Neuronal stem cell (in vitro differentiated cells): Measurements from ENCODE around the gene DOLK.

Experiments used
- DNase-seq: peaks from one replicate; pipeline ENCODE4 v3.0.0-alpha.2; 2013; ENCODE audit warnings: low spot score
- H2AFZ ChIP-seq: one replicate; pipeline ENCODE4 v1.6.1; 2013; ENCODE audit warnings: mild to moderate bottlenecking, low read length, inconsistent platforms
- H2AK5ac ChIP-seq: 2 replicates; pipeline ENCODE4 v1.6.1; 2013; ENCODE audit warnings: low read depth, mild to moderate bottlenecking, inconsistent platforms, low read length, moderate library complexity, mixed read lengths
- H2BK120ac ChIP-seq: 2 replicates; pipeline ENCODE4 v1.6.1; 2013; ENCODE audit warnings: low read depth, mild to moderate bottlenecking, inconsistent platforms, low read length, moderate library complexity, mixed read lengths
- H2BK12ac ChIP-seq: one replicate; pipeline ENCODE4 v1.6.1; 2013; ENCODE audit warnings: low read length, inconsistent platforms
- H2BK15ac ChIP-seq: 2 replicates; pipeline ENCODE4 v1.6.1; 2013; ENCODE audit warnings: mild to moderate bottlenecking, low read length, inconsistent platforms, mixed read lengths
- H2BK5ac ChIP-seq: one replicate; pipeline ENCODE4 v1.6.1; 2013; ENCODE audit warnings: inconsistent platforms, mild to moderate bottlenecking, low read length, moderate library complexity
- H3K14ac ChIP-seq: one replicate; pipeline ENCODE4 v1.6.1; 2013; ENCODE audit warnings: low read length, inconsistent platforms
- H3K18ac ChIP-seq: 2 replicates; pipeline ENCODE4 v1.6.1; 2013; ENCODE audit warnings: low read length, inconsistent platforms
- H3K23ac ChIP-seq: 2 replicates; pipeline ENCODE4 v1.6.1; 2013; ENCODE audit warnings: low read depth, mild to moderate bottlenecking, mixed read lengths, low read length, inconsistent platforms; ENCODE audit not compliant: poor library complexity
- H3K27ac ChIP-seq: replicated peaks from 3 replicates; pipeline ENCODE4 v1.5.1; 2013; ENCODE audit warnings: low read length, inconsistent platforms
- H3K27me3 ChIP-seq, 3 experiments: 2 replicates each; pipeline ENCODE4 v1.6.1; 2013; ENCODE audit warnings: low read length in 3 of 3, mild to moderate bottlenecking in 2 of 3, inconsistent platforms in 1 of 3, low read depth in 1 of 3, mixed read lengths in 1 of 3, moderate library complexity in 1 of 3; ENCODE audit not compliant: control insufficient read depth in 3 of 3, insufficient read depth in 3 of 3
- H3K36me3 ChIP-seq, 2 donors: replicated peaks in 1 of 2; 2 replicates each; pipeline ENCODE4 v1.6.1; 2013; ENCODE audit warnings: low read length in 2 of 2; ENCODE audit not compliant: control insufficient read depth in 2 of 2, insufficient read depth in 2 of 2
- H3K4ac ChIP-seq: 2 replicates; pipeline ENCODE4 v1.6.1; 2013; ENCODE audit warnings: inconsistent platforms, mild to moderate bottlenecking, low read length, moderate library complexity
- H3K4me1 ChIP-seq, 2 donors: 1 replicate in 1 of 2; 2 replicates in 1 of 2; pipeline ENCODE4 v1.6.1; 2013; ENCODE audit warnings: low read length in 2 of 2, low read depth in 1 of 2; ENCODE audit not compliant: control insufficient read depth in 2 of 2, insufficient read depth in 1 of 2
- H3K4me2 ChIP-seq: one replicate; pipeline ENCODE4 v1.6.1; 2013; ENCODE audit warnings: mild to moderate bottlenecking, low read length, inconsistent platforms; ENCODE audit not compliant: insufficient read depth, poor library complexity, severe bottlenecking
- H3K4me3 ChIP-seq, 2 donors: 2 replicates each; pipeline ENCODE4 v1.5.1; 2013; ENCODE audit warnings: low read length in 2 of 2, mild to moderate bottlenecking in 2 of 2, inconsistent platforms in 1 of 2, moderate library complexity in 1 of 2
- H3K79me1 ChIP-seq: one replicate; pipeline ENCODE4 v1.6.1; 2013; ENCODE audit warnings: low read depth, mild to moderate bottlenecking, inconsistent platforms, low read length, moderate library complexity
- H3K9ac ChIP-seq: one replicate; pipeline ENCODE4 v1.6.1; 2013; ENCODE audit warnings: mild to moderate bottlenecking, low read depth, low read length, inconsistent platforms; ENCODE audit not compliant: poor library complexity
- H3K9me3 ChIP-seq, 2 donors: replicated peaks in 1 of 2; 2 replicates each; pipeline versions ENCODE3 to v1.6.1; 2013; ENCODE audit warnings: low read length in 2 of 2, mild to moderate bottlenecking in 2 of 2, inconsistent platforms in 1 of 2, low read depth in 1 of 2, mixed read lengths in 1 of 2, moderate library complexity in 1 of 2; ENCODE audit not compliant: control insufficient read depth in 2 of 2, insufficient read depth in 1 of 2
- H4K8ac ChIP-seq: one replicate; pipeline ENCODE4 v1.6.1; 2013; ENCODE audit warnings: low read depth, mild to moderate bottlenecking, inconsistent platforms, low read length, moderate library complexity
- H4K91ac ChIP-seq: one replicate; pipeline ENCODE4 v1.6.1; 2013; ENCODE audit warnings: low read length, low read depth, mild to moderate bottlenecking, inconsistent platforms; ENCODE audit not compliant: poor library complexity
- WGBS, 2 donors: extraction: QIAGEN DNeasy Blood & Tissue Kit; methylation state at CpG; one replicate each; pipeline ENCODE4 v1.1.7; 2013; ENCODE audit warnings: missing lambda C conversion rate in 2 of 2, mixed read lengths in 1 of 2; ENCODE audit not compliant: insufficient read length in 2 of 2, insufficient replicate concordance in 1 of 2; ENCODE audit errors: extremely low coverage in 2 of 2; 5-methylcytosine and 5-hydroxymethylcytosine counted together

Gene DOLK

GRCh38 chr9:128901379-128901778 is 46.0 kb downstream of the DOLK start:
- H2BK12ac ChIP-seq = no peak overlapping the region
- no peaks in the 10 kb centered on the region for H3K4me1 ChIP-seq
- H3K9ac ChIP-seq = no peak overlapping the region
- no peak overlapping the region for H3K4me3 ChIP-seq
- H2BK120ac ChIP-seq = no peak overlapping the region
- peaks cover 2% of the 10 kb centered on the region for H3K79me1 ChIP-seq
- H3K27me3 ChIP-seq = no peaks in the 10 kb centered on the region
- no peak for DNase-seq
- H3K27ac ChIP-seq = no peak overlapping the region
- no CpG with 5 or more reads among the region's 7 CpGs for WGBS, 2 donors
- H2BK15ac ChIP-seq = no peak overlapping the region
- no peak overlapping the region for H4K91ac ChIP-seq
- H3K36me3 ChIP-seq = peaks cover 4 to 42% of the 10 kb centered on the region in 2 donors
- H4K8ac ChIP-seq = no peak overlapping the region
- H2AK5ac ChIP-seq = no peak overlapping the region
- no peak overlapping the region for H3K4me2 ChIP-seq
- no peak overlapping the region for H3K18ac ChIP-seq
- H2BK5ac ChIP-seq = no peak overlapping the region
- H3K9me3 ChIP-seq = no peaks in the 10 kb centered on the region
- H3K23ac ChIP-seq = no peak overlapping the region
- no peak overlapping the region for H3K4ac ChIP-seq
- no peak overlapping the region for H2AFZ ChIP-seq
- no peak overlapping the region for H3K14ac ChIP-seq

GRCh38 chr9:128899566-128900322 is 47.7 kb downstream of the DOLK start:
- no peak overlapping the region for H2BK120ac ChIP-seq
- H3K79me1 ChIP-seq = peaks cover 2% of the 10 kb centered on the region
- no peak overlapping the region for H3K23ac ChIP-seq
- DNase-seq = no peak
- H3K4me2 ChIP-seq = no peak overlapping the region
- no peak overlapping the region for H3K4me3 ChIP-seq
- 100% methylated on average over 2 of the region's 8 CpGs; no CpG with 5 or more reads in 1 of the 2 donors for WGBS, 2 donors
- no peak overlapping the region for H3K14ac ChIP-seq
- H3K4ac ChIP-seq = no peak overlapping the region
- H3K9ac ChIP-seq = no peak overlapping the region
- H2BK5ac ChIP-seq = no peak overlapping the region
- peaks cover 4 to 56% of the 10 kb centered on the region in 2 donors for H3K36me3 ChIP-seq
- H3K9me3 ChIP-seq = no peaks in the 10 kb centered on the region
- H3K4me1 ChIP-seq = peaks cover 0 to 2% of the 10 kb centered on the region in 2 donors
- H3K27ac ChIP-seq = no peak overlapping the region
- H3K18ac ChIP-seq = no peak overlapping the region
- no peak overlapping the region for H4K91ac ChIP-seq
- H2AFZ ChIP-seq = no peak overlapping the region
- H4K8ac ChIP-seq = no peak overlapping the region
- H2BK15ac ChIP-seq = no peak overlapping the region
- no peak overlapping the region for H2AK5ac ChIP-seq
- H3K27me3 ChIP-seq = no peaks in the 10 kb centered on the region
- H2BK12ac ChIP-seq = no peak overlapping the region

- Histone ChIP-seq H4K91ac (no peak overlapping the region), H3K27me3 (no peaks in the 10 kb centered on the region), H3K27ac (no peak overlapping the region), H4K8ac (no peak overlapping the region), H3K18ac (no peak overlapping the region), H3K79me1 (peaks cover 2% of the 10 kb centered on the region), H2AFZ (no peak overlapping the region), H3K4me2 (no peak overlapping the region), H3K4me1 (peaks cover 0 to 2% of the 10 kb centered on the region in 2 donors), H3K14ac (peak overlapping the region; percentile 2), H3K4ac (no peak overlapping the region), H2AK5ac (no peak overlapping the region), H2BK12ac (no peak overlapping the region), H3K36me3 (peaks cover 4 to 57% of the 10 kb centered on the region in 2 donors), H3K4me3 (no peak overlapping the region), H2BK15ac (no peak overlapping the region), H3K23ac (no peak overlapping the region), H3K9me3 (no peaks in the 10 kb centered on the region), H2BK120ac (no peak overlapping the region), H2BK5ac (peak overlapping the region; percentile 66), H3K9ac (no peak overlapping the region)
- no CpG with 5 or more reads among the region's 18 CpGs for WGBS, 2 donors
- no peak for DNase-seq
These were observed 48.4 kb downstream of the DOLK start for GRCh38 chr9:128898845-128899565.

- H3K4me1 ChIP-seq = peaks cover 0 to 2% of the 10 kb centered on the region in 2 donors
- H3K4ac ChIP-seq = no peak overlapping the region
- H3K27me3 ChIP-seq = no peaks in the 10 kb centered on the region
- no peak overlapping the region for H2AK5ac ChIP-seq
- H3K4me2 ChIP-seq = no peak overlapping the region
- peak overlapping the region; percentile 2 for H3K14ac ChIP-seq
- peak overlapping the region; percentile 66 for H2BK5ac ChIP-seq
- no peak overlapping the region for H3K9ac ChIP-seq
- no peak for DNase-seq
- no peaks in the 10 kb centered on the region for H3K9me3 ChIP-seq
- H3K23ac ChIP-seq = no peak overlapping the region
- no peak overlapping the region for H3K4me3 ChIP-seq
- no peak overlapping the region for H3K18ac ChIP-seq
- no CpG with 5 or more reads among the region's 5 CpGs for WGBS, 2 donors
- no peak overlapping the region for H2BK120ac ChIP-seq
- no peak overlapping the region for H2BK12ac ChIP-seq
- no peak overlapping the region for H4K91ac ChIP-seq
- H2BK15ac ChIP-seq = no peak overlapping the region
- H3K27ac ChIP-seq = no peak overlapping the region
- no peak overlapping the region for H4K8ac ChIP-seq
- peaks cover 2% of the 10 kb centered on the region for H3K79me1 ChIP-seq
- H2AFZ ChIP-seq = no peak overlapping the region
- peaks cover 4 to 60% of the 10 kb centered on the region in 2 donors for H3K36me3 ChIP-seq
These were observed 49.0 kb downstream of the DOLK start for GRCh38 chr9:128898382-128898781.
